HG03432 (cell line): Measurements from ENCODE around the gene BAHCC1.

ENCODE experiments used
- ATAC-seq: cut with Tn5 transposase; IDR thresholded peaks from one replicate; pipeline ENCODE4 v1.9.1; 2021; ENCODE audit warnings: mild to moderate bottlenecking, moderate library complexity; ENCODE audit not compliant: unreplicated experiment

BAHCC1 gene

GRCh38 chr17:81396722-81397313, 1.6 kb downstream of the BAHCC1 start:
- no peak for ATAC-seq

GRCh38 chr17:81397314-81398175, 2.3 kb downstream of the BAHCC1 start:
- no peak for ATAC-seq

- ATAC-seq: no peak
Measured at GRCh38 chr17:81398176-81398831, 3.0 kb downstream of the BAHCC1 start.

- no peak for ATAC-seq
Measured at GRCh38 chr17:81398832-81399411, 3.7 kb downstream of the BAHCC1 start.

- no peak for ATAC-seq
Measured at GRCh38 chr17:81399481-81400153, 4.4 kb downstream of the BAHCC1 start.

- no peak for ATAC-seq
Measured at GRCh38 chr17:81400154-81400977, 5.1 kb downstream of the BAHCC1 start.

GRCh38 chr17:81400996-81401722, 5.9 kb downstream of the BAHCC1 start:
- ATAC-seq: no peak

GRCh38 chr17:81401723-81402529, 6.7 kb downstream of the BAHCC1 start:
- no peak for ATAC-seq

- ATAC-seq: no peak
Measured at GRCh38 chr17:81402530-81402941, 7.3 kb downstream of the BAHCC1 start.

- no peak for ATAC-seq
Measured at GRCh38 chr17:81402981-81403467, 7.8 kb downstream of the BAHCC1 start.

GRCh38 chr17:81403671-81404534, 8.6 kb downstream of the BAHCC1 start:
- ATAC-seq: no peak

- no peak for ATAC-seq
Measured at GRCh38 chr17:81404558-81405165, 9.4 kb downstream of the BAHCC1 start.

- ATAC-seq: no peak
Measured at GRCh38 chr17:81405411-81405872, 10.2 kb downstream of the BAHCC1 start.

- ATAC-seq: no peak
Measured at GRCh38 chr17:81406117-81406953, 11.1 kb downstream of the BAHCC1 start.

- ATAC-seq: no peak
Measured at GRCh38 chr17:81408049-81408448, 12.8 kb downstream of the BAHCC1 start.
